BLaER1 (cell line): ENCODE results near the gene APBB1.

Source experiments
- H3K27ac ChIP-seq: shearing (Covaris generic); formaldehyde crosslinking; 2 replicates; pipeline ENCODE4 v1.8.1; 2022
- H3K27me3 ChIP-seq: shearing (Covaris generic); formaldehyde crosslinking; 2 replicates; pipeline ENCODE4 v1.8.1; 2022
- H3K36me3 ChIP-seq: shearing (Covaris generic); formaldehyde crosslinking; 2 replicates; pipeline ENCODE4 v1.8.1; 2022
- H3K4me1 ChIP-seq: shearing (Covaris generic); formaldehyde crosslinking; 2 replicates; pipeline ENCODE4 v1.8.1; 2022
- H3K4me2 ChIP-seq: shearing (Covaris generic); formaldehyde crosslinking; 2 replicates; pipeline ENCODE4 v1.8.1; 2022
- H3K4me3 ChIP-seq: shearing (Covaris generic); formaldehyde crosslinking; 2 replicates; pipeline ENCODE4 v1.8.1; 2022
- H3K9ac ChIP-seq: shearing (Covaris generic); formaldehyde crosslinking; 2 replicates; pipeline ENCODE4 v1.8.1; 2022
- H3K9me3 ChIP-seq: shearing (Covaris generic); formaldehyde crosslinking; 2 replicates; pipeline ENCODE4 v1.8.1; 2022
- H4K20me1 ChIP-seq: shearing (Covaris generic); formaldehyde crosslinking; 2 replicates; pipeline ENCODE4 v1.8.1; 2022
- Cebpa-rat ChIP-seq: shearing (Covaris generic); IDR thresholded peaks from 2 replicates; pipeline ENCODE4 v1.8.1; 2022

APBB1 gene

DNA sequence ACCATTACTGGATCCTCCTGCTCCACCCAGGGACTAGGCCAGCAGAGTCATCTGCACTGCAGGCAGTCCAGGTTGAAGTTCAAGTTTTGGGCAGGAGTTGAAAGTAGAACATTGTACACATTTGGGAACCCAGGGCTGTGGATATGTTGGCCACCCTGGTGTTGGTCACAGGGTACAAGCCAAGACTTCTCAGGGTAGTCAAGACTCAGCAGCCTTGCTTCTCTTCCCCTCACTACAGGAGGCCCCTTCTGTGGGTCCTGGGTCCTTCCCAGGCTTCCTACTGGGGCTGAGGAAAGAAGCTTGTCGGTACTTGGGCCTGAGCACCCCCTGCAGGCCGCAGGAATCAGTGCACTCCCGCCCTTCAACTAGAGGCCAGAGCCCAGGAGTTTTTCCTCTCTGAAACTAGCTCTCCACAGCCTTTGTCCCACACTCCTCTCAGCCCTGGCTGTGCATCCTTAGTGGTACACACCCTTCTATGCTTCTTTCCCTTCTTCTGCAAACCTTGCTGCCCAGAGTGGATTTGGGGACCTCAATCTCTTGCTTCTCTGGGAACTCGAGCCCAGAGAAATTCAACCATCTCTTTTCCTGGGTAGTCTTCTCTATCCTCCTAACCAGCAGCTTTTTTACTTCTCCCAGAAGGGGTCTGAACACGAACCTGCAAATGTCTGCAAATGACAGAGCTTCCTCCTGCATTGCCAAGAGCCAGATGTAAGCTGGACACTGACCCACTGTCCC is 24.5 kb upstream of the APBB1 start:
- Histone ChIP-seq H3K4me3 (no peak overlapping the region), H3K4me2 (no peak overlapping the region), H3K9ac (no peak overlapping the region), H3K36me3 (no peaks in the 10 kb centered on the region), H4K20me1 (no peaks in the 10 kb centered on the region), H3K4me1 (peaks cover under 1% of the 10 kb centered on the region; the same call in 1 of the 2 replicates), H3K9me3 (no peaks in the 10 kb centered on the region), H3K27me3 (no peaks in the 10 kb centered on the region), H3K27ac (no peak overlapping the region)
- no peak for TF ChIP-seq Cebpa-rat

- Histone ChIP-seq H3K27me3 (no peaks in the 10 kb centered on the region), H3K36me3 (no peaks in the 10 kb centered on the region), H3K9me3 (no peaks in the 10 kb centered on the region), H3K4me1 (peaks cover 10% of the 10 kb centered on the region), H3K9ac (no peak overlapping the region), H3K4me2 (no peak overlapping the region), H3K4me3 (no peak overlapping the region), H3K27ac (no peak overlapping the region), H4K20me1 (no peaks in the 10 kb centered on the region)
- TF ChIP-seq Cebpa-rat = no peak
These were observed 23.5 kb upstream of the APBB1 start for GRCh38 chr11:6442441-6442840.

DNA sequence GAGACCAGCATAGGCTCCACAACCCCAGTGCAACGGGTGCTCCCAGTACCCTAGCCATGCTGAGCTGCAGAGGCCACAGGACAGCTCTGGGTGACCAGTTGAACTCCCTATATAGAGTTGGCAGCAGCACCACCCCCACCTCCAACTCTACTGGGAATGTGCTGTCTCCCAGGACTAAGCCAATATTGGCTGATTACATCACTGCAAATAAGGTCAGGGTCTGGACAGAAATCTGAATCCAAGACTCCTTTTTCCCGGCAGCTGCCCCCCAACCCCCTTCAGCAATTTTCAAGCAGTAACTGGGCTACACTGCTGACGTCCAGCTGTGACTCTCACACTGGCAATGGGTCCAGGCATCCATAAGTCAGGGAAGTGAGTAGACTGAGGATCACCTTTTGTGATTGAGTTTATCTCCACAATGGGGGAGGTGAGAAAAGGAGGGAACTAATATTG is 22.0 kb upstream of the APBB1 start, which contains the start of gene HPX:
HPX (minus strand) TSS at position 82 of the 453 bp plus-strand sequence; CDS start at position 58, 24 bp downstream.
- Histone ChIP-seq H4K20me1 (no peaks in the 10 kb centered on the region), H3K4me3 (no peak within 1 kb of the TSS), H3K27me3 (no peaks in the 10 kb centered on the region), H3K36me3 (no peaks in the 10 kb centered on the region), H3K9me3 (no peaks in the 10 kb centered on the region; the same call in 1 of the 2 replicates), H3K9ac (no peak within 1 kb of the TSS), H3K27ac (no peak within 1 kb of the TSS), H3K4me1 (peaks cover 25% of the 10 kb centered on the region), H3K4me2 (no peak within 1 kb of the TSS)
- TF ChIP-seq Cebpa-rat = no peak

DNA sequence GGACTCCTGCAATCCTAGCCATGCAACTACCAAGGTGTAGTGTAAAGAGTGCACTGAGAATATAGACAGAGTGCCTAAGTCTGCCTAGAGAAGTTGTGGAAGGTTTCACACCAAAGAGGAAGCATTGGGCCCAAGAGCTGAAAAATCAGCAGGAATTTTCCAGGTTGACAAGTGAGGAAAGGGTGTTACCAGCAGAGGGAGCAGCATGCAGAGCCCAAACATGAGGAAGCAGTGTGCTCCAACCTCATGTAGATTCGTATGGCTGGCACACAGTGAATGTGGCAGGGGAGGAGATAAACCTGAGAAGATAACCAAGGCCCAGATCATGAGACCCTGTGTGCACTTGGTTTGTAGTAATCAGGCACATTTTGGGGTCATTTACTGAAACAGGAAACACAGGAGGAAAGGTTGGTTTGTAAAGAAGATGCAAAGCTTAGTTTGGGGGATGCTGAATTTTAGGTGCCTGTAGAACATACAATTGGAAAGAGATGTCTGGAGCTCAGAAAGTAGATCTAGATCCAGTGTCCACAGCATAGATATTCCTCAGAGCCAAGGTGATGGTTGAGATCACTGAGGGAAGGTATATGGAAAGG is 20.2 kb upstream of the APBB1 start:
- H3K4me2 ChIP-seq = no peak overlapping the region
- H3K27ac ChIP-seq = no peak overlapping the region
- H3K27me3 ChIP-seq = no peaks in the 10 kb centered on the region
- no peak overlapping the region for H3K4me3 ChIP-seq
- no peak overlapping the region for H3K9ac ChIP-seq
- no peak for TF ChIP-seq Cebpa-rat
- H3K9me3 ChIP-seq = no peaks in the 10 kb centered on the region; the same call in 1 of the 2 replicates
- H4K20me1 ChIP-seq = no peaks in the 10 kb centered on the region
- H3K4me1 ChIP-seq = peaks cover 43% of the 10 kb centered on the region
- H3K36me3 ChIP-seq = no peaks in the 10 kb centered on the region

DNA sequence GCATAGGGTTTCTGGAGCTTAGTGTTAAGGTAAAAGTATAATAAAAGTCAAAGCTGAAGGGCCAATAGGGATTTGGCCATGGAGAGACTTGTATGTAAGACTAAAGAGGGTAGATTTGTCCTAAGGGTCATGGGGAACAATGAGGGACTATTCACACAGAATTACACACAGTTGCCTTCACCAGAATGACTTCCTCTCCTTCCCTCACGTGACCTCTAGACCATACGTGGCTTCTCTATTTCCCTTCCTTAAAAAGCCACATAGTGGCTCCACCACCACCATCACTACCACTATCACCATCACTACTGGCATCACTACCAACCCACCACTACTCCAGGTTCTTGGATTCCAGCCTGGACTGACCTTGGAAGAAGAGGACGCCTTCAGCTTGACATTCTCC is 19.1 kb upstream of the APBB1 start:
- Histone ChIP-seq H3K9ac (no peak overlapping the region), H3K9me3 (no peaks in the 10 kb centered on the region; the same call in 1 of the 2 replicates), H3K36me3 (no peaks in the 10 kb centered on the region), H4K20me1 (no peaks in the 10 kb centered on the region), H3K27ac (no peak overlapping the region), H3K4me2 (peak overlapping the region; percentile 23), H3K4me3 (no peak overlapping the region), H3K27me3 (no peaks in the 10 kb centered on the region), H3K4me1 (peaks cover 54% of the 10 kb centered on the region)
- no peak for TF ChIP-seq Cebpa-rat

DNA sequence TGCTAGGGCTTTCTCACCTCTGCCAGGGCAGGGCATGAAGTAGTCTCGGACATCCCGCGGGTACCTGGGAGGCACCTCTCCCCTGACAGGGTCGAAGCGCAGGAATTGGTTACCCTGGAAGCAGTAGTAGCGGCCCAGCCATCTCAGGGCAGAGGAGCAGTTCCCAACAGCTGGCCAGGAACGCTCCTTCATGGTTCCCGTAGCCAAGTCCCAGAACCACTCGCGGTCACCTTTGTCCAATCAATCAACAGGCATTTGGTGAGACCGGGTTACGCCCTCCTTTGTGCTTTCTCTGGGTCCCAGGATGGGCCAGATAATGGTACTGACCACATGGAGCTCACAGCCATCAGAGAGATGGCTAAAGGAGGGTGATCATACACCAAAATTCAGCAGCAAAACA is 18.5 kb upstream of the APBB1 start:
- Histone ChIP-seq H4K20me1 (no peaks in the 10 kb centered on the region), H3K4me1 (peaks cover 57% of the 10 kb centered on the region), H3K9ac (no peak overlapping the region), H3K4me3 (no peak overlapping the region), H3K27me3 (no peaks in the 10 kb centered on the region), H3K27ac (no peak overlapping the region), H3K36me3 (no peaks in the 10 kb centered on the region), H3K9me3 (no peaks in the 10 kb centered on the region; the same call in 1 of the 2 replicates), H3K4me2 (peak overlapping the region; percentile 23; the same call in 1 of the 2 replicates)
- TF ChIP-seq Cebpa-rat = no peak

DNA sequence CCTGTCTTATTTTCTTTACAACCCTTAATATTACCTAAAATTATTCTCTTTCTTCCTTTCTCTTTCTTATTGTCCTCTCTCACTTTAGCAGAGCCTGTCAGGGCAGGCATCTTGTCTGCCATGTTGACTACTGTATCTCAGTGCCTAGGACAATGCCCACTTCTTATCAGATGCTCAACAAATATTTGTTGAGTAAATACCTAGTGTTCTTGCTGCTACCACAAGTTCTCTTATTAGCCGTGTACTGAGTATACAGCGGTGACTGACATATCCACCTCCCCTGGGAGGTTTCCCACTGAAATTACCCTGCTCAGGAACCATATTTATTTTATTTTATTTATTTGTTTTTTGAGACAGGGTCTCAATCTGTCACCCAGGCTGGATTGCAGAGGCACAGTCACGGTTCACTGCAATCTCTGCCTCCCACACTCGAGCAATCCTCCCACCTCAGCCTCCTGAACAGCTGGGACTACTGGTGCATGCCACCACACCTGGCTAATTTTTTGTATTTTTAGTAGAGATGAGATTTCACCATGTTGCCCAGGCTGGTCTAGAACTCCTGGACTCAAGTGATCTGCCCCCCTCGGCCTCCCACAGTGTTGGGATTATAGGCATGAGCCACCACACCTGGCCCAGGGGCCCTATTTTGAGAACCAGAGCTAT is 15.2 kb upstream of the APBB1 start:
- H3K27ac ChIP-seq = peak overlapping the region; percentile 25; the same call in 1 of the 2 replicates
- no peaks in the 10 kb centered on the region; the same call in 1 of the 2 replicates for H3K9me3 ChIP-seq
- no peaks in the 10 kb centered on the region for H4K20me1 ChIP-seq
- no peak overlapping the region for H3K9ac ChIP-seq
- no peak overlapping the region for H3K4me3 ChIP-seq
- peak overlapping the region; percentile 59 for H3K4me2 ChIP-seq
- peaks cover 57% of the 10 kb centered on the region for H3K4me1 ChIP-seq
- TF ChIP-seq Cebpa-rat = no peak
- H3K27me3 ChIP-seq = no peaks in the 10 kb centered on the region
- H3K36me3 ChIP-seq = no peaks in the 10 kb centered on the region

GRCh38 chr11:6431861-6432260 is 13.0 kb upstream of the APBB1 start:
- peaks cover 42% of the 10 kb centered on the region for H3K4me1 ChIP-seq
- no peak for TF ChIP-seq Cebpa-rat

DNA sequence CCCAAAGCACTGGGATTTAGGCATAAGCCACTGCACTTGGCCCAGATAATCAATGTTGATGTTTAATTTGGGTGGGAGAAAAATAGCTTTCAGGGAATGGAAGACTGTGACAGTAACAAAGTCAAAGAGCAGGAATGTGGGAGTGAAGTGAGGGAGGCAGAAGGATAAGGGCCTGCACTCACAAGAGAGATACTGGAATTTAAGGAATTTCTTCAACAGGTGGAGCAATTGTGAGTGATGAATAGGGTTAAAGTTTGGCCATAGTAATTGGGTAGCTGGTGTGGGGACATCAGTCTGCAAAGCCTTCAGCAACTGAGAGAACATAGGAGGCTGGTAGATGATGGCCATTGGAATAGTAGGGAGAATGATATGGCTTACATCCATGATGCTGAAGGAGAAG is 8.6 kb upstream of the APBB1 start:
- H3K27me3 ChIP-seq = no peaks in the 10 kb centered on the region
- H4K20me1 ChIP-seq = no peaks in the 10 kb centered on the region
- H3K4me3 ChIP-seq = no peak overlapping the region
- H3K4me1 ChIP-seq = no peaks in the 10 kb centered on the region
- H3K36me3 ChIP-seq = no peaks in the 10 kb centered on the region
- no peak overlapping the region for H3K9ac ChIP-seq
- no peaks in the 10 kb centered on the region for H3K9me3 ChIP-seq
- no peak overlapping the region for H3K4me2 ChIP-seq
- H3K27ac ChIP-seq = no peak overlapping the region
- TF ChIP-seq Cebpa-rat = no peak

More at GRCh38 chr11:6431861-6432260, 13.0 kb upstream of the APBB1 start:
- H3K9me3 ChIP-seq = no peaks in the 10 kb centered on the region; the same call in 1 of the 2 replicates
- H3K4me2 ChIP-seq = no peak overlapping the region
- no peak overlapping the region for H3K9ac ChIP-seq
- no peaks in the 10 kb centered on the region for H4K20me1 ChIP-seq
- no peak overlapping the region for H3K27ac ChIP-seq
- no peaks in the 10 kb centered on the region for H3K36me3 ChIP-seq
- no peak overlapping the region for H3K4me3 ChIP-seq
- H3K27me3 ChIP-seq = no peaks in the 10 kb centered on the region

GRCh38 chr11:6420677-6421076 is 1.8 kb upstream of the APBB1 start:
- 0 out of 2 replicates have a peak, but pooled peaks cover 7% of the 10 kb centered on the region for H4K20me1 ChIP-seq
- H3K27me3 ChIP-seq = peaks cover 9% of the 10 kb centered on the region; the same call in 1 of the 2 replicates
- no peaks in the 10 kb centered on the region for H3K9me3 ChIP-seq
- H3K36me3 ChIP-seq = no peaks in the 10 kb centered on the region
- peaks cover 13% of the 10 kb centered on the region for H3K4me1 ChIP-seq
- H3K4me3 ChIP-seq = no peak overlapping the region
- H3K4me2 ChIP-seq = no peak overlapping the region
- no peak overlapping the region for H3K27ac ChIP-seq
- no peak overlapping the region for H3K9ac ChIP-seq
- no peak for TF ChIP-seq Cebpa-rat
